OCI-LY7 (cell line): ENCODE measurements around the gene ITGB6. TPM values are rescaled to one million over a fixed set of nuclear protein-coding genes. Genes with fewer than 3 reads are reported as not detected.

Experiments used
- BruUV-seq: library from RNA; stranded (reverse); fragments of 400-500 nt; replicated peaks from 2 replicates; lab custom pipeline; 2021; lab: Mats Ljungman, UMichigan
- CTCF ChIA-PET: fragments of 300-600 bp; sonication (Branson Sonifier 250); formaldehyde crosslinking; loops from one replicate; lab custom pipeline; 2022; ENCODE audit warnings: antibody characterized with exemption; ENCODE audit not compliant: unreplicated experiment; lab: Charles Lee
- POLR2A ChIA-PET: fragments of 300-600 bp; sonication (Branson Sonifier 250); formaldehyde crosslinking; loops from one replicate; lab custom pipeline; 2022; ENCODE audit warnings: antibody characterized with exemption; lab: Charles Lee
- DNase-seq: peaks from one replicate; pipeline ENCODE4 v3.0.0-alpha.2; 2015; ENCODE audit warnings: low spot score
- H2AFZ ChIP-seq: fragments of 200-600 bp; sonication (generic), shearing (Covaris generic); 2 replicates; pipeline ENCODE4 v1.6.1; 2014; ENCODE audit warnings: mild to moderate bottlenecking, antibody characterized with exemption, low read length, moderate library complexity
- H3K27ac ChIP-seq: fragments of 200-600 bp; sonication (generic); 2 replicates; pipeline ENCODE4 v1.5.1; 2014; ENCODE audit warnings: mixed run types, low read depth, mild to moderate bottlenecking, moderate library complexity, low read length, inconsistent platforms; ENCODE audit not compliant: poor library complexity, severe bottlenecking
- H3K36me3 ChIP-seq: fragments of 200-600 bp; sonication (generic); 2 replicates; pipeline ENCODE4 v1.6.1; 2014; ENCODE audit warnings: mild to moderate bottlenecking, antibody characterized with exemption, low read length, moderate library complexity, mixed read lengths; ENCODE audit not compliant: insufficient read depth
- H3K4me1 ChIP-seq: fragments of 200-600 bp; sonication (generic); 2 replicates; pipeline ENCODE4 v1.5.1; 2014; ENCODE audit warnings: mild to moderate bottlenecking, low read length; ENCODE audit not compliant: insufficient read depth, poor library complexity, severe bottlenecking
- H3K4me2 ChIP-seq: fragments of 200-600 bp; sonication (generic); 2 replicates; pipeline ENCODE4 v1.6.1; 2014; ENCODE audit warnings: mild to moderate bottlenecking, low read length
- H3K4me3 ChIP-seq: fragments of 200-600 bp; sonication (generic); 2 replicates; pipeline ENCODE4 v1.5.1; 2014; ENCODE audit warnings: mild to moderate bottlenecking, low read depth, low read length; ENCODE audit not compliant: poor library complexity, severe bottlenecking
- H3K79me2 ChIP-seq: fragments of 200-600 bp; sonication (generic); 2 replicates; pipeline ENCODE4 v1.6.1; 2016; ENCODE audit warnings: low read depth, mild to moderate bottlenecking, low read length, moderate library complexity, mixed read lengths; ENCODE audit not compliant: insufficient read depth
- H3K9me2 ChIP-seq: fragments of 200-600 bp; sonication (generic); 2 replicates; pipeline ENCODE4 v1.6.1; 2016; ENCODE audit warnings: mild to moderate bottlenecking, low read length, mixed read lengths; ENCODE audit not compliant: insufficient read depth
- H3K9me3 ChIP-seq: fragments of 200-600 bp; sonication (generic); 2 replicates; pipeline ENCODE4 v1.6.1; 2014; ENCODE audit warnings: mild to moderate bottlenecking, mixed run types, low read length, mixed read lengths
- H4K20me1 ChIP-seq: fragments of 200-600 bp; sonication (generic); 2 replicates; pipeline ENCODE4 v1.6.1; 2014; ENCODE audit warnings: mild to moderate bottlenecking, antibody characterized with exemption, low read length, moderate library complexity, mixed read lengths; ENCODE audit not compliant: insufficient read depth
- EZH2phosphoT487 ChIP-seq: fragments of 200-600 bp; sonication (generic); IDR thresholded peaks from 2 replicates; pipeline ENCODE4 v1.6.1; 2018; ENCODE audit warnings: low read depth, borderline replicate concordance, mild to moderate bottlenecking, mixed run types, antibody characterized with exemption, low read length, moderate library complexity, mixed read lengths
- intact Hi-C: fragments of 100-400 bp; cut with micrococcal nuclease; formaldehyde crosslinking; loops from one replicate; pipeline ENCODE4 v1.10.0; 2022; ENCODE audit not compliant: unreplicated experiment
- total RNA-seq, 2 experiments: library from RNA; depleted of rRNA in 1 of 2; stranded (reverse); fragments of >200 nt in 1 of 2; shearing (Covaris generic) in 1 of 2; gene quantifications; 2 replicates each; pipeline ENCODE4 v1.2.3, GENCODE V29; 2014 to 2022
- TF ChIP-seq, protein P1 (sequence below): fragments of 200-600 bp; sonication (generic); conservative IDR thresholded peaks from 2 replicates; pipeline ENCODE4 v1.5.1; 2014; ENCODE audit warnings: mild to moderate bottlenecking, antibody characterized with exemption, low read length, moderate library complexity, mixed read lengths

ITGB6 gene
- total RNA-seq, 2 experiments from 2014 or later: not detected

DNA sequence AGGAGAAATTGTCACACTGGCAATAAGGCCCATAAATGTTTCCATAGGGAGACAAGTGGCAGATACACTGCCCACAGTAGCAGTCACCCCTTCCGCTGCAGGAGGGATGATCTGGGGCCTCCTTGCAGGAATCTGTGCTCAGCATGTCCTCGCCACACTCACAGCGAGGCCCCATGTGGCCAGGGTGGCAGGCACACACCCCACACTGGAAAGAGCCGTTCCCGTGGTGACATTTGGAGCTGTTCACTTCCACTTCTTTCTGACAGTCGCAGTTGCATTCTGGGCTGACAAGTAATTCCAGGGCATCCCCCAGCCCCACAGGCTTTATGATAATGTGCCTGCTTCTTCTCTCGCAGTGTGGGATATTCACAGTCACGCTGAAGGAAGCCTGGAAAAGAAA lies 62.6 kb downstream of the ITGB6 start:
- Histone ChIP-seq H3K9me3 (no peaks in the 10 kb centered on the region), H3K4me2 (no peak overlapping the region), H3K79me2 (no peaks in the 10 kb centered on the region), H3K36me3 (no peaks in the 10 kb centered on the region), H2AFZ (no peak overlapping the region), H3K4me3 (no peak overlapping the region), H3K27ac (no peak overlapping the region), H3K4me1 (no peaks in the 10 kb centered on the region), H3K9me2 (no peaks in the 10 kb centered on the region), H4K20me1 (no peaks in the 10 kb centered on the region)
- CTCF ChIA-PET: no interaction called here
- TF ChIP-seq, protein P1, sequence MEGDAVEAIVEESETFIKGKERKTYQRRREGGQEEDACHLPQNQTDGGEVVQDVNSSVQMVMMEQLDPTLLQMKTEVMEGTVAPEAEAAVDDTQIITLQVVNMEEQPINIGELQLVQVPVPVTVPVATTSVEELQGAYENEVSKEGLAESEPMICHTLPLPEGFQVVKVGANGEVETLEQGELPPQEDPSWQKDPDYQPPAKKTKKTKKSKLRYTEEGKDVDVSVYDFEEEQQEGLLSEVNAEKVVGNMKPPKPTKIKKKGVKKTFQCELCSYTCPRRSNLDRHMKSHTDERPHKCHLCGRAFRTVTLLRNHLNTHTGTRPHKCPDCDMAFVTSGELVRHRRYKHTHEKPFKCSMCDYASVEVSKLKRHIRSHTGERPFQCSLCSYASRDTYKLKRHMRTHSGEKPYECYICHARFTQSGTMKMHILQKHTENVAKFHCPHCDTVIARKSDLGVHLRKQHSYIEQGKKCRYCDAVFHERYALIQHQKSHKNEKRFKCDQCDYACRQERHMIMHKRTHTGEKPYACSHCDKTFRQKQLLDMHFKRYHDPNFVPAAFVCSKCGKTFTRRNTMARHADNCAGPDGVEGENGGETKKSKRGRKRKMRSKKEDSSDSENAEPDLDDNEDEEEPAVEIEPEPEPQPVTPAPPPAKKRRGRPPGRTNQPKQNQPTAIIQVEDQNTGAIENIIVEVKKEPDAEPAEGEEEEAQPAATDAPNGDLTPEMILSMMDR: no peak
- TF ChIP-seq EZH2phosphoT487: no peak
- no TSS peak for BruUV-seq
- intact Hi-C loops: no loop called here
- no peak for DNase-seq
- POLR2A ChIA-PET: no interaction called here

DNA sequence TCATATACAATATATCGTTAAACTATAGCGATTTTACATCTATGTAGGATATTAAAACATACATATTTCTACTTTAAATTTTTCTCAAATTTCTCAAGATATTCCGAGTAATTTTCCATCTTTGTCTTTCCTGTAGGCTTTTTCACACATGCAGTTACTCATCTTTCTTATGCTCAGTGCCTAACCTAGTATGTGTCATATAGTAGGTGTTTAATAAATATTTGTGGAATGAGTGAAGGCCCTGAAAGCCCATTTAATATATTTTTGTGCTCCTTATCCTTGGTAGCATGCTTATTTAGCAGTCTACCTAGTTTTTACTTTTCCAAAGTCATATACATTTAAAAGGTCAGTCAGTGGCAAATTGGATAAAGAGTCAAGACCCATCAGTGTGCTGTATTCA lies 67.3 kb downstream of the ITGB6 start:
- Histone ChIP-seq H2AFZ (no peak overlapping the region), H3K4me3 (no peak overlapping the region), H3K27ac (no peak overlapping the region), H3K4me2 (no peak overlapping the region), H3K79me2 (no peaks in the 10 kb centered on the region), H3K36me3 (no peaks in the 10 kb centered on the region), H3K9me3 (no peaks in the 10 kb centered on the region), H3K9me2 (no peaks in the 10 kb centered on the region), H4K20me1 (no peaks in the 10 kb centered on the region), H3K4me1 (no peaks in the 10 kb centered on the region)
- ChIA-PET CTCF (no interaction called here), POLR2A (interaction anchor here (0.5 to 1.6 kb wide), 2 partner anchors 11 to 20 kb away, joined by 3 read pairs; no protein-coding TSS in a partner anchor)
- BruUV-seq: no TSS peak
- intact Hi-C loops: no loop called here
- DNase-seq: no peak
- no peak for TF ChIP-seq EZH2phosphoT487
- TF ChIP-seq, protein P1: no peak

DNA sequence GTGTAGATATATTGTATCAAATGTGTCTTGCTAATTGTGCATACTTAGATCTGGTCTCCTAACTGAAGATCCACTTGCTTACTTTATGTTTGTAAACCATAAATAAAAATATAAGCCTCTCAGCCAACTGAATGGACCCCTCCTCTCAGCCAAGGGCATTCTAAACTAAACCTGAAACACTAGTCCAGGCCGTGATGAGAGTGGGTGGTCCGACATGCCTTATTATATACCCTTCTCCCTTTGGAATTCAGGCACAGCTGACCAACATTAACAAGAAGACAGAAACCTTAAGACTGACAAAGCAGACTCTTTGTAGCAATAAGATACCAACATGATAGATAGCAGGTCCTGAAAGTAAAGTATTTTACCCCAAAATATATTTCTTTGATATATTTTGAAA lies 73.3 kb downstream of the ITGB6 start:
- no peaks in the 10 kb centered on the region for H3K4me1 ChIP-seq
- TF ChIP-seq, protein P1: no peak
- no peak for TF ChIP-seq EZH2phosphoT487
- BruUV-seq: no TSS peak
- intact Hi-C loops: no loop called here
- H4K20me1 ChIP-seq: no peaks in the 10 kb centered on the region
- H3K4me3 ChIP-seq: no peak overlapping the region
- H3K79me2 ChIP-seq: no peaks in the 10 kb centered on the region
- H3K36me3 ChIP-seq: no peaks in the 10 kb centered on the region
- no peaks in the 10 kb centered on the region for H3K9me3 ChIP-seq
- H3K9me2 ChIP-seq: no peaks in the 10 kb centered on the region
- ChIA-PET CTCF (no interaction called here), POLR2A (no interaction called here)
- H3K4me2 ChIP-seq: no peak overlapping the region
- no peak overlapping the region for H2AFZ ChIP-seq
- no peak for DNase-seq
- H3K27ac ChIP-seq: no peak overlapping the region
